ENCODE results near the gene GNB1.
"Not testable (repeated sequence)": the region's sequence is repeated elsewhere in the genome, so short reads cannot be mapped to it uniquely, and the experiment has no call there.

Gene GNB1

DNA sequence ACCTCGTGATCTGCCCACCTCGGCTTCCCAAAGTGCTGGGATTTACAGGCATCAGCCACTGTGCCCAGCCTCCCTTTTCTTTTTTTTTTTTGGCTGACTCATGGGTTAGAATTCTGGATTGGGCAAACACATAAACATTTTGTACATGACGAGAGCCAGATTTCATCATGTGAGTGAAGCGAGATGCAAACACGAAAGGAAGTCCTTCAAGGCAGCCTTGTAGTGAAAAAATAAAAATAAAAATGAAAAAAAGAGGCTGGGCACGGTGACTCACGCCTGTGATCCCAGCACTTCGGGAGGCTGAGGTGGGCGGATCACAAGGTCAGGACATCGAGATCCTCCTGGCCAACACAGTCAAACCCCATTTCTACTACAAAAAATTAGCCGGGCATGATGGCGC, 149.9 kb downstream of the GNB1 start:
- DNase-seq (ENCODE audit: low read depth): not testable (repeated sequence)

DNA sequence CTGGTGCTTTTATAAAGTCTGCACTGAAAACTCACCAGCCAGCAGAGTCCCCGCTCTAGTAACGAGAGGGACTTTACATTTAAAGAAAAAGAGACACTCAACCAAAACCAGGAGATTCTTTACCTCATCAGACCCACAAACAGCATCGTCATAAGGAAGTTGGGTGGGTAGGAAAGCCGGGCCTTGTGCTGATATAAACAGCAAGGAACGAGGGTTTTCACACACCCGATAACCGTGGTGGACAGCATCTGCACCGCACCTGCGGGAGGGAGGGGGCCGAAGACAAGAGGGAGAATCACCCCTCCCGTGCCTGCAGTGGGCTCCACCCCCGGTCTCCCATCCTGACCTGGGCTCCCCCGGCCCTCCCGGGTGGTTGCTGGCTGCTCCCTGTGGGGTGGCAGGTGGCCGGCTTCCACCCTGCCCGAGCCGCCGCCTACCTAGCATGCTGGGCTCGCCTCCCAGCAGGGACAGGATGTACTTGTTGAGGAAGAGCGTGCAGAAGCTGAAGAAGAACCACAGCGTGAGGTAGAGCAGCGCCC, 152.0 kb downstream of the GNB1 start:
- not testable (repeated sequence) for DNase-seq (ENCODE audit: low read depth)

DNA sequence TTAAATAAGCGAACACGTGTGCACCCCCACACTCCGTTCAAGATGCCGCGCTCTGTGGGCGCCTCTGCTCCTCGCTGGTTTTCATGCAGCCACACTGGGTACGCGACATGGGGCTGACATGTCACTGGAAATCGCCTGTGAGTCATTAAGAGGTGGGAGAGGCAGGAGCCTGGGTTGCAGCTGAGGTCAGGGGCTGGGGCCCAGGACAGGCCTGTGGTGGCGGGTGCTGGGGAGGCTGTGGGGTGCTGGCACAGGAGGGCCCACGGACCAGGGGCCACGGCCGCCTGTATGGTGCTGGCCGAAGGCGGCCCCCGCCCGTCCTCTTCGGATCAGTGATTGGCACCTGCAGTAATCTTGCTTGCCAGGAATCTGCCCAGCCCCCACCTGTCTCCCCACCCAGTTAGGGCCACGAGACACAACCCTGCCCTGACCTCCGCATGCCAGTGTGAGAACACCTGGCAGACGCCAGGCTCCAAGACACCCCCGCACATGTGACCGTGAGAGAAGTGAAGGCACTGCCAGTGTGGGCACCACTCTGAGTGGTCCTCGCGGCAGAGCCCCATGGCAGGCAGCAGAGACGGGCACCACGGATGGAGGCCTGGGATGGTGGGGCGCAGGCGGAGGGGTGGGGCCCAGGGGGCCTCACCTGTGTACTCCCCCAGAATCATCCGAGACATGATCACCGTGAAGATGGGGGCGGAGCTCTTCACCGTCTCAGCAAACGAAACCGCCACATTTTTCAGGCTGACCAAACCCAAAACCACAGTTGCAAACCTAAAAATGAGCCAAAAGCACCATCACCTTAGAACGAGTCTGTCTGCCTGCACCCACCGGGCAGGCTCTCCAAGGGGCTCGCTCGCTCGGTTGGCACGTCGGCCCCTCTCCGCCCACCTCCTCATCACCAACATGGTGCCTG, 153.0 kb downstream of the GNB1 start:
- not testable (repeated sequence) for DNase-seq (ENCODE audit: low read depth)

Measured in stimulated activated CD8-positive, alpha-beta memory T cell treated with anti-CD3 and anti-CD28 coated beads, Interleukin-4, amount 100 ng/mL, for 24 hours (primary cell).